ENCODE results near the gene TSC22D3. TPM values are rescaled to one million over a fixed set of nuclear protein-coding genes. Genes with fewer than 3 reads are reported as not detected.
"Not testable (repeated sequence)": the region's sequence is repeated elsewhere in the genome, so short reads cannot be mapped to it uniquely, and the experiment has no call there.

Gene TSC22D3
- total RNA-seq, 1 donor from 2014 or later: 350 TPM

GRCh38 chrX:107674480-107675364 lies 100.9 kb downstream of the TSC22D3 start:
- H3K4me3 ChIP-seq: peak overlapping the region; percentile 55
- ATAC-seq (peak; percentile 28 to 48), DNase-seq (peak; percentile 69)
- H3K9me3 ChIP-seq: no peaks in the 10 kb centered on the region
- H3K27ac ChIP-seq: peak overlapping the region; percentile 98
- TF ChIP-seq CTCF (IDR thresholded peaks at IDR 0.05): no peak
- intact Hi-C loops (cut with DNase I): loop anchor here (5.0 kb wide), 1 partner anchor 38 kb away; no protein-coding TSS in a partner anchor
- no peaks in the 10 kb centered on the region for H3K36me3 ChIP-seq
- peaks cover 49% of the 10 kb centered on the region for H3K4me1 ChIP-seq
- no peaks in the 10 kb centered on the region for H3K27me3 ChIP-seq (ENCODE audit: low read depth)

GRCh38 chrX:107673933-107674479 lies 101.6 kb downstream of the TSC22D3 start:
- Histone ChIP-seq H3K4me1 (peaks cover 42% of the 10 kb centered on the region), H3K4me3 (peak overlapping the region; percentile 55), H3K9me3 (no peaks in the 10 kb centered on the region), H3K27me3 (ENCODE audit: low read depth) (no peaks in the 10 kb centered on the region), H3K27ac (peak overlapping the region; percentile 98), H3K36me3 (no peaks in the 10 kb centered on the region)
- ATAC-seq (peak; percentile 80 to 89), DNase-seq (peak; percentile 93)
- no peak for TF ChIP-seq CTCF (IDR thresholded peaks at IDR 0.05)
- intact Hi-C loops (cut with DNase I): no loop called here

- DNase-seq (no peak), ATAC-seq (no peak)
- Histone ChIP-seq H3K4me3 (no peak overlapping the region), H3K36me3 (no peaks in the 10 kb centered on the region), H3K4me1 (peaks cover 39% of the 10 kb centered on the region), H3K27ac (peak overlapping the region; percentile 98), H3K9me3 (no peaks in the 10 kb centered on the region), H3K27me3 (ENCODE audit: low read depth) (no peaks in the 10 kb centered on the region)
- TF ChIP-seq CTCF (IDR thresholded peaks at IDR 0.05): no peak
- intact Hi-C loops (cut with DNase I): no loop called here
Measured at GRCh38 chrX:107673431-107673830, 102.2 kb downstream of the TSC22D3 start.

- intact Hi-C loops (cut with DNase I): no loop called here
- Histone ChIP-seq H3K27me3 (ENCODE audit: low read depth) (no peaks in the 10 kb centered on the region), H3K9me3 (no peaks in the 10 kb centered on the region), H3K27ac (peak overlapping the region; percentile 98), H3K4me3 (no peak overlapping the region), H3K4me1 (peaks cover 34% of the 10 kb centered on the region), H3K36me3 (no peaks in the 10 kb centered on the region)
- TF ChIP-seq CTCF (IDR thresholded peaks at IDR 0.05): peak; percentile 63
- DNase-seq (peak; percentile 86), ATAC-seq (peak; percentile 56 to 79)
Measured at GRCh38 chrX:107672955-107673378, 102.6 kb downstream of the TSC22D3 start.

- H3K36me3 ChIP-seq; ATAC-seq; H3K27me3 ChIP-seq (ENCODE audit: low read depth); H3K9me3 ChIP-seq; DNase-seq; H3K4me3 ChIP-seq; intact Hi-C loops (cut with DNase I); H3K27ac ChIP-seq: not testable (repeated sequence)
- peaks cover 25% of the 10 kb centered on the region for H3K4me1 ChIP-seq
Measured at GRCh38 chrX:107671256-107671655, 104.3 kb downstream of the TSC22D3 start.

Measured in lower lobe of right lung (tissue), 2 donors.